HCT116 (cell line): ENCODE results near the gene NARS2.

ENCODE experiments used
- CBX3 ChIP-seq: IDR thresholded peaks from 2 replicates; pipeline ENCODE4 v1.6.1; 2012; ENCODE audit warnings: low read depth
- CTCF ChIP-seq, 3 experiments: fragments of 200-600 bp in 1 of 3; sonication (generic) in 1 of 3; IDR thresholded peaks in 2 of 3; conservative IDR thresholded peaks in 1 of 3; 2 replicates each; pipeline ENCODE4 v1.5.1; 2012 to 2017; ENCODE audit warnings: low read depth in 2 of 3, low read length in 2 of 3, antibody characterized with exemption in 1 of 3, borderline replicate concordance in 1 of 3, control low read depth in 1 of 3, mild to moderate bottlenecking in 1 of 3, mixed read lengths in 1 of 3, mixed run types in 1 of 3, moderate library complexity in 1 of 3; ENCODE audit not compliant: insufficient read depth in 1 of 3
- POLR2A ChIP-seq: IDR thresholded peaks from 2 replicates; pipeline ENCODE4 v1.7.0; 2011; ENCODE audit warnings: borderline replicate concordance; ENCODE audit not compliant: insufficient read depth, insufficient read length; ENCODE audit errors: extremely low read depth

GRCh38 chr11:78429660-78430059 is 145.0 kb downstream of the NARS2 start:
- no peak for TF ChIP-seq CTCF (IDR thresholded peaks at IDR 0.05 in 2 of 3, conservative IDR thresholded peaks at IDR 0.05 in 1 of 3; ENCODE audit: borderline replicate concordance in 1 of 3, insufficient read depth in 1 of 3, low read depth in 2 of 3, low read length in 2 of 3)
- no peak for TF ChIP-seq CBX3
- TF ChIP-seq POLR2A: no peak
